HFFc6 (cell line): ENCODE results near the gene UBE3C. TPM values are rescaled to one million over a fixed set of nuclear protein-coding genes. Genes with fewer than 3 reads are reported as not detected.

ENCODE experiments used
- DNase-seq: peaks from one replicate; pipeline ENCODE4 v3.0.0-alpha.2; 2018
- H3K27ac Mint-ChIP-seq: 2 replicates; pipeline ENCODE4 v1.8.0; 2020; ENCODE audit warnings: mild to moderate bottlenecking, mixed read lengths
- H3K27me3 Mint-ChIP-seq: 2 replicates; pipeline ENCODE4 v1.8.0; 2021; ENCODE audit warnings: mild to moderate bottlenecking, moderate library complexity, mixed read lengths; ENCODE audit not compliant: insufficient read depth
- H3K36me3 Mint-ChIP-seq: 2 replicates; pipeline ENCODE4 v1.8.0; 2021; ENCODE audit warnings: low read depth, mixed read lengths
- H3K4me1 Mint-ChIP-seq: 2 replicates; pipeline ENCODE4 v1.8.0; 2020; ENCODE audit warnings: low read depth, mixed read lengths
- H3K4me3 Mint-ChIP-seq: 2 replicates; pipeline ENCODE4 v1.8.0; 2020; ENCODE audit warnings: mild to moderate bottlenecking, moderate library complexity, mixed read lengths
- H3K9me3 Mint-ChIP-seq: 2 replicates; pipeline ENCODE4 v1.8.0; 2020; ENCODE audit warnings: mild to moderate bottlenecking, mixed read lengths
- total RNA-seq, 6 experiments: library from RNA; stranded (reverse); fragmentation: NEBNext Ultra II Directional; extraction: Animal tissue kit (Norgen Biotek cat#: 25700); gene quantifications; 2 replicates in 1 of 6; 3 replicates in 5 of 6; pipeline ENCODE4 v1.2.3, GENCODE V29; 2021
- TF ChIP-seq, protein P1 (sequence below): fragments of 200-600 bp; sonication (generic); IDR thresholded peaks from 2 replicates; pipeline ENCODE4 v1.5.0; 2021; ENCODE audit warnings: antibody characterized with exemption, mild to moderate bottlenecking

Gene UBE3C
- total RNA-seq, 6 experiments from 2014 or later = 64.2 to 80.1 (median 73.1) TPM

DNA sequence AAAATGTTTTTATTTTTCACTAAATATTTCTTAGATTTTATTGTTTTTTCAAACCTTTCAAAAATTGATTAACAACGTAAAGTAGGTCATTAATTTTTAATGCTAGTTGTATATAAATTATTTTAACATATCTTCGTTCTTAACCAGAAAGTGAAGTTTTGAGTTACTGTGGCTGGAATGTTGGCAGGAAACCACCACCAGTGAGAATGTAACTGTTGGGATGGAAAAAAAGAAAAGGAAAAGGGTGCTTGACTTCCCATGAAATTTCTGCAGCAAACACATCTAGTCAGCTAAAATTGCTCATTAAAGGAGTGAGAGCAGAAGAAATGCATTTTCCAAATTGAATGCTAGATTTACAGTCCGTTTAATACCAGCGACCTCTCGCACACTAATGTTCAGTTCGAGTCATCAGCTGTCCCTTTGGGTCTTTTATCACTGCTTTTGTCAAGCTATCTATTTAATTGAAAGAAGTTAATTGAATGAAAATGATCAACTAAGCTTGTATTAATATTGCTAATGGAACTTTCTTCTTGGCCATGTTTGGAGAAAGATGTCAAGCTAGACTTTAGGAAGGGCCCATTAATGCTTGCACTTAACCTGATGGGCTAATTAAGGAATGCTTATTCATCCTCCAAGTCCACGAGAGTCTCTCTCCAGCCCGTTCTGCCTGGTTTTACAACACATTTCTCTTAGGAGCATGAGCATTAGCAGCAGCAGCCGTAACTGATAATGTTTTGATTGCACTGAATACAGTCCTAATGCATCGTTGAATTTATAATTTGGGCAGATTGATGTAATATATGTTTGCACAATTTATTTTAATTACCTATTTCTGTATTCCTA, 70.1 kb downstream of the UBE3C start:
- Mint-ChIP-seq H3K27ac (no peak overlapping the region), H3K4me3 (no peak overlapping the region), H3K27me3 (no peaks in the 10 kb centered on the region), H3K36me3 (peaks cover 32% of the 10 kb centered on the region), H3K9me3 (no peaks in the 10 kb centered on the region), H3K4me1 (peaks cover 10% of the 10 kb centered on the region; the same call in 1 of the 2 replicates)
- DNase-seq = no peak
- TF ChIP-seq, protein P1, sequence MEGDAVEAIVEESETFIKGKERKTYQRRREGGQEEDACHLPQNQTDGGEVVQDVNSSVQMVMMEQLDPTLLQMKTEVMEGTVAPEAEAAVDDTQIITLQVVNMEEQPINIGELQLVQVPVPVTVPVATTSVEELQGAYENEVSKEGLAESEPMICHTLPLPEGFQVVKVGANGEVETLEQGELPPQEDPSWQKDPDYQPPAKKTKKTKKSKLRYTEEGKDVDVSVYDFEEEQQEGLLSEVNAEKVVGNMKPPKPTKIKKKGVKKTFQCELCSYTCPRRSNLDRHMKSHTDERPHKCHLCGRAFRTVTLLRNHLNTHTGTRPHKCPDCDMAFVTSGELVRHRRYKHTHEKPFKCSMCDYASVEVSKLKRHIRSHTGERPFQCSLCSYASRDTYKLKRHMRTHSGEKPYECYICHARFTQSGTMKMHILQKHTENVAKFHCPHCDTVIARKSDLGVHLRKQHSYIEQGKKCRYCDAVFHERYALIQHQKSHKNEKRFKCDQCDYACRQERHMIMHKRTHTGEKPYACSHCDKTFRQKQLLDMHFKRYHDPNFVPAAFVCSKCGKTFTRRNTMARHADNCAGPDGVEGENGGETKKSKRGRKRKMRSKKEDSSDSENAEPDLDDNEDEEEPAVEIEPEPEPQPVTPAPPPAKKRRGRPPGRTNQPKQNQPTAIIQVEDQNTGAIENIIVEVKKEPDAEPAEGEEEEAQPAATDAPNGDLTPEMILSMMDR = no peak

DNA sequence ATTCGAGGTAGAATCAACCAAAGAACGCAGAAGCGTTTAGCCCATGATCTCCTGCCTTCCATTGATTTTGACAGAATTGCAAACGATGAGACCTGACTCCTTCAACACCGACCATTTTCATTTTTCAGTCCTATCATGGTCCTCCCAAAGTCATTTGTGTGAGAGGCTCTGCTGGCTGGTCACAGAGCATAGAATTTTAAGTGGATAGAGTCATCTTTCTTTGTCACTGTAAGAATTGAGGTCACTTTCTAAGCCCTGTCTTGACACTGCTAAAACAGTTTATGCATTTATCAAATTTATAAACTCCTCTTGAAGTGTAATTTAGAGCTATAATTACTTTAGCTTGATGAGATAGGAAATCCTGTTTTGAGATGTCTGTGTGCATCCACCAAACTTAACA, 72.0 kb downstream of the UBE3C start:
- H3K4me3 Mint-ChIP-seq = no peak overlapping the region
- no peaks in the 10 kb centered on the region for H3K27me3 Mint-ChIP-seq
- H3K27ac Mint-ChIP-seq = peak overlapping the region; percentile 28; the same call in 1 of the 2 replicates
- H3K36me3 Mint-ChIP-seq = peaks cover 31% of the 10 kb centered on the region
- no peak for DNase-seq
- H3K9me3 Mint-ChIP-seq = no peaks in the 10 kb centered on the region
- TF ChIP-seq, protein P1 = no peak
- 0 out of 2 replicates have a peak, but pooled peaks cover 6% of the 10 kb centered on the region for H3K4me1 Mint-ChIP-seq

DNA sequence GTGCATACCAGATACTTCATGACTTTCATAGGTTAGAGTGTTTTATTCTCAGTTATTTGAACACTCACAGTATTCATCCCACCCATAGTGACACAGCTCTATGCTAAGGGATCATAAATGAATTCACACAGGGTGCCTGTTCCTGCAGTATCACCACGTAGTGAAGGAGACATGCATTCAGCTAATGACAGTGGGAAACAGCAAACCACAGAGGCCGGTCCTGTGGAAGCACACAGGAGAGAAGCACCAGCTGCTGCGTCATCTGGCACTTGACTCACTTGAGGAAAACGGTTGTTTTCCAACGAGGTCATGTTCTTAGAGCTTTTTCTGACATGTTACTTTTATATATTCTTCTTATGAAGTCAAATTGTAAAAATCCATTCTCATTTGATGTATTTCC, 73.0 kb downstream of the UBE3C start:
- Mint-ChIP-seq H3K4me3 (no peak overlapping the region), H3K27ac (no peak overlapping the region), H3K4me1 (0 out of 2 replicates have a peak, but pooled peaks cover 6% of the 10 kb centered on the region), H3K27me3 (no peaks in the 10 kb centered on the region), H3K36me3 (peaks cover 27% of the 10 kb centered on the region; the same call in 1 of the 2 replicates), H3K9me3 (no peaks in the 10 kb centered on the region)
- DNase-seq = peak; percentile 12
- TF ChIP-seq, protein P1 = no peak

DNA sequence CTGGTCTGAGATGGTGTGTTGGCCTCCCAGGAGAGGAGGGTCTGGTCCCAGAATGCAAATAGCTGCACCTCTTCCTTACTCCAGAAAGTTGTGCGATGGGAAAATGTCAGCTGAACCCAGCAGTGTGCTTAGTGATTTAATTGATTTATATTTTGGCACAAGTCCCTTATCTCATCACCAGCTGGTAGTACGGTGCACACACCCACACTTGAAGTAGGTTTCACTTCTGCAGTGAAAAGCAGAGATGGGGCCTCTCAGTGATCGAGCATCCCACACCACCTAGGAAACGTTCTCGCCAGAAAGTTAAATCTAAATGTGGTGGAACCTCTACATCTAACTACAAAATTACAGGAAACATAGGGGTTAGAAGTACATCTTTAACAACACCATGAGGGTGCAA, 80.4 kb downstream of the UBE3C start:
- Mint-ChIP-seq H3K36me3 (peaks cover 9% of the 10 kb centered on the region; the same call in 1 of the 2 replicates), H3K4me1 (no peaks in the 10 kb centered on the region), H3K4me3 (no peak overlapping the region), H3K27ac (no peak overlapping the region), H3K9me3 (no peaks in the 10 kb centered on the region), H3K27me3 (peaks cover 2% of the 10 kb centered on the region; the same call in 1 of the 2 replicates)
- DNase-seq = no peak
- TF ChIP-seq, protein P1 = no peak

DNA sequence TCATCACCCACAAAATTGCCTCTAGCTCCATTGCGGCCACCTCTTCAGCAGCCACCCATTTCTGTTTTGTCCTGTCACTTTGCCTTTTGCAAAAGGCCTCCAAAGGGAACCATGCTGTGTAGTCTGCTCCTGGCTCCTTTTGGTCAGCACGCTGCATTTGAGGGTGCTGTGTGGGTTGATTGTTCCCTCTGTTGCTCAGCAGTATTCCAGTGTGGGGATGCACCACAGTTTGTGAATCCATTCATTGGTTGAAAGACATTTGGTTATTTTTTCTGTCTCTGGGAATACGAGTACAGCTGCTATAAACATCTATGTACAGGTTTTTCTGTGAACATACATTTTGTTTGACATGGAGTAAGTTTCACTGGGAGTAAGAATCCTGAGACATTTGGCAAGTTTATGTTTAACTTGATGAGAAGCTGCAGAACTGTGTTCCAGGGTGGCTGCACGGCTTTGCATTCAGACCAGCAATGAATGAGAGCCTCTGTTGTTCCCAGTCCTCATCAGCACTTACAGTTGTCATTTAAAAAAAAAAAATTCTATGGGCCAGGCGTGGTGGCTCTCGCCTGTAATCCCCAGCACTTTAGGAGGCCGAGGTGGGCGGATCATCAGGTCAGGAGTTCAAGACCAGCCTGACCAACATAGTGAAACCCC, 82.3 kb downstream of the UBE3C start:
- Mint-ChIP-seq H3K4me3 (no peak overlapping the region), H3K27ac (no peak overlapping the region), H3K36me3 (peaks cover 15% of the 10 kb centered on the region; the same call in 1 of the 2 replicates), H3K9me3 (no peaks in the 10 kb centered on the region), H3K27me3 (peaks cover 2% of the 10 kb centered on the region; the same call in 1 of the 2 replicates), H3K4me1 (no peaks in the 10 kb centered on the region)
- TF ChIP-seq, protein P1 = no peak
- DNase-seq = no peak
